Panc1 (cell line): ENCODE data around the gene GMDS. TPM values are rescaled to one million over a fixed set of nuclear protein-coding genes. Genes with fewer than 3 reads are reported as not detected.
"Not testable (repeated sequence)": the region's sequence is repeated elsewhere in the genome, so short reads cannot be mapped to it uniquely, and the experiment has no call there.

ENCODE experiments used
- ATAC-seq: fragments of 200-7000 bp; cut with Tn5 transposase; 2 replicates; pipeline ENCODE4 v1.9.1; 2020; ENCODE audit warnings: mild to moderate bottlenecking, moderate library complexity
- BruUV-seq: library from RNA; stranded (reverse); fragments of 400-500 nt; replicated peaks from 2 replicates; lab custom pipeline; 2021; lab: Mats Ljungman, UMichigan
- CTCF ChIA-PET: fragments of 300-600 bp; sonication (Branson Sonifier 250); formaldehyde crosslinking; loops from one replicate; lab custom pipeline; 2022; ENCODE audit warnings: antibody characterized with exemption; lab: Charles Lee
- POLR2A ChIA-PET: fragments of 300-600 bp; sonication (Branson Sonifier 250); formaldehyde crosslinking; loops from one replicate; lab custom pipeline; 2022; ENCODE audit warnings: antibody characterized with exemption; lab: Charles Lee
- DNase-seq: peaks from one replicate; pipeline ENCODE4 v3.0.0-alpha.2; 2010; ENCODE audit warnings: low read depth, low spot score
- H3K27ac ChIP-seq: 2 replicates; pipeline ENCODE4 v1.5.1; 2011; ENCODE audit warnings: mild to moderate bottlenecking, low read length, inconsistent platforms
- H3K27me3 ChIP-seq: fragments of 200-500 bp; sonication (Bioruptor generic); 2 replicates; pipeline ENCODE4 v1.6.0; 2014; ENCODE audit warnings: low read length, inconsistent platforms; ENCODE audit not compliant: control insufficient read depth, insufficient read depth
- H3K36me3 ChIP-seq: fragments of 200-500 bp; sonication (Bioruptor generic); 2 replicates; pipeline ENCODE4 v1.5.1; 2014; ENCODE audit warnings: inconsistent platforms, mild to moderate bottlenecking, low read length, moderate library complexity; ENCODE audit not compliant: control insufficient read depth, insufficient read depth
- H3K4me1 ChIP-seq: 2 replicates; pipeline ENCODE4 v1.5.1; 2011; ENCODE audit warnings: inconsistent platforms, mild to moderate bottlenecking, low read length, moderate library complexity; ENCODE audit not compliant: control insufficient read depth, insufficient read depth
- H3K4me3 ChIP-seq, 2 experiments: 2 replicates each; pipeline ENCODE4 v1.5.1; 2011 to 2012; ENCODE audit warnings: low read depth in 2 of 2, low read length in 2 of 2, mild to moderate bottlenecking in 2 of 2, inconsistent platforms in 1 of 2, moderate library complexity in 1 of 2
- H3K9me3 ChIP-seq: fragments of 200-500 bp; sonication (Bioruptor generic); 2 replicates; pipeline ENCODE4 v1.5.1; 2014; ENCODE audit warnings: low read depth, mild to moderate bottlenecking, inconsistent platforms, low read length, moderate library complexity; ENCODE audit not compliant: control insufficient read depth, insufficient read depth
- CTCF ChIP-seq: fragments of 450-650 bp; IDR thresholded peaks from 2 replicates; pipeline ENCODE4 v1.5.1; 2017; ENCODE audit warnings: mild to moderate bottlenecking
- POLR2AphosphoS5 ChIP-seq: IDR thresholded peaks from 2 replicates; pipeline ENCODE4 v1.6.1; 2012; ENCODE audit warnings: mild to moderate bottlenecking, low read depth, low read length, moderate library complexity
- REST ChIP-seq, 2 experiments: IDR thresholded peaks; 2 replicates each; pipeline ENCODE4 v1.6.1; 2011 to 2012; ENCODE audit warnings: low read depth in 2 of 2, control low read depth in 1 of 2, low read length in 1 of 2, mild to moderate bottlenecking in 1 of 2, moderate library complexity in 1 of 2; ENCODE audit not compliant: insufficient read depth in 1 of 2
- SIN3A ChIP-seq: IDR thresholded peaks from 2 replicates; pipeline ENCODE4 v1.6.1; 2012; ENCODE audit warnings: low read depth, mild to moderate bottlenecking, low read length, moderate library complexity, borderline replicate concordance; ENCODE audit not compliant: insufficient read depth
- TCF7L2 ChIP-seq: IDR thresholded peaks from 2 replicates; pipeline ENCODE4 v1.6.1; 2011; ENCODE audit warnings: mild to moderate bottlenecking, low read depth, low read length, inconsistent platforms
- in situ Hi-C: cut with HindIII; loops from 2 replicates; pipeline ENCODE4 v1.10.0; 2016; ENCODE audit warnings: low sequenced_read_pairs, low pct_unique_long_range_greater_than_20kb
- intact Hi-C: fragments of 100-400 bp; cut with micrococcal nuclease; formaldehyde crosslinking; loops from one replicate; pipeline ENCODE4 v1.10.0; 2022; ENCODE audit not compliant: unreplicated experiment
- total RNA-seq: library from RNA; stranded (reverse); gene quantifications from one replicate; pipeline ENCODE4 v1.2.1, GENCODE V29; 2021; ENCODE audit not compliant: unreplicated experiment

GMDS gene
- total RNA-seq, 1 experiment from 2014 or later: 9.8 TPM

GRCh38 chr6:1690656-1691055 lies 554.7 kb downstream of the GMDS start:
- in situ Hi-C loops, H3K27me3 ChIP-seq, ATAC-seq, CTCF ChIA-PET, H3K9me3 ChIP-seq, intact Hi-C loops, H3K27ac ChIP-seq, DNase-seq, POLR2A ChIA-PET, H3K36me3 ChIP-seq, H3K4me1 ChIP-seq, H3K4me3 ChIP-seq, BruUV-seq: not testable (repeated sequence)

GRCh38 chr6:1689141-1689540 lies 556.3 kb downstream of the GMDS start:
- ATAC-seq: no peak

More at GRCh38 chr6:1689141-1689540, 556.3 kb downstream of the GMDS start:
- intact Hi-C loops (loop anchor here (5.0 kb wide), 1 partner anchor 87 kb away; no protein-coding TSS in a partner anchor), in situ Hi-C loops (no loop called here)
- TF ChIP-seq REST (IDR thresholded peaks at IDR 0.05; ENCODE audit: insufficient read depth in 1 of 2, low read depth in 2 of 2, low read length in 1 of 2) (no peak), POLR2AphosphoS5 (no peak), TCF7L2 (no peak), SIN3A (no peak), CTCF (no peak)
- CTCF ChIA-PET: no interaction called here
- no TSS peak for BruUV-seq
- H3K27ac ChIP-seq: no peak overlapping the region
- H3K4me3 ChIP-seq: no peak overlapping the region
- H3K9me3 ChIP-seq: 0 out of 2 replicates have a peak, but pooled peaks cover 2% of the 10 kb centered on the region
- no peaks in the 10 kb centered on the region for H3K36me3 ChIP-seq
- no peak for DNase-seq
- no peaks in the 10 kb centered on the region for H3K4me1 ChIP-seq
- POLR2A ChIA-PET: no interaction called here
- H3K27me3 ChIP-seq: no peaks in the 10 kb centered on the region
